IPS-18a (cell line): ENCODE data around the gene CRADD.
"Not testable (repeated sequence)": the region's sequence is repeated elsewhere in the genome, so short reads cannot be mapped to it uniquely, and the experiment has no call there.

Experiments
- H3K27ac ChIP-seq: one replicate; pipeline ENCODE4 v1.5.1; 2013; ENCODE audit warnings: low read length
- H3K27me3 ChIP-seq: one replicate; pipeline ENCODE4 v1.6.1; 2013; ENCODE audit warnings: mild to moderate bottlenecking, low read length; ENCODE audit not compliant: control insufficient read depth, insufficient read depth
- H3K36me3 ChIP-seq: one replicate; pipeline ENCODE4 v1.6.1; 2013; ENCODE audit warnings: low read depth, low read length; ENCODE audit not compliant: control insufficient read depth
- H3K4me1 ChIP-seq: one replicate; pipeline ENCODE4 v1.6.1; 2013; ENCODE audit warnings: low read depth, low read length; ENCODE audit not compliant: control insufficient read depth
- H3K4me3 ChIP-seq: one replicate; pipeline ENCODE4 v1.5.1; 2013; ENCODE audit warnings: low read length
- H3K9ac ChIP-seq: one replicate; pipeline ENCODE4 v1.6.1; 2013; ENCODE audit warnings: mild to moderate bottlenecking, low read length, moderate library complexity
- H3K9me3 ChIP-seq: one replicate; pipeline ENCODE4 v1.6.1; 2013; ENCODE audit warnings: low read depth, low read length; ENCODE audit not compliant: control insufficient read depth

The CRADD gene

DNA sequence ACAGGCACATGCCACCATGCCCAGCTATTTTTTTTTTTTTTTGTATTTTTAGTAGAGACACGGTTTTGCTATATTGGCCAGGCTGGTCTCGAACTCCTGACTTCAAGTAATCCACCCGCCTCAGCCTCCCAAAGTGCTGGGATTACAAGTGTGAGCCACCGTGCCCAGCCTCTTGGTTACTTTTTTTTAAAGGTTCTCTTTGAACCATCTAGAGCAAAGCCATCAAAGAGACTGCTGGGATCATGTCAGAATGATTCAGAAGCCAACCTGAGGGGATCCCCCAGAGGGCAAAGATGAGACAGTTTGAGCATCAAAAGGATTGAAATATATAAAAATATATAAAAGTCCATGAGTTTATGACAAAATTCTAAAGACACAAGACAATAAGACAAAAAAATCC, 103.7 kb downstream of the CRADD start:
- not testable (repeated sequence) for H3K4me3 ChIP-seq, H3K9ac ChIP-seq, H3K9me3 ChIP-seq, H3K27ac ChIP-seq, H3K27me3 ChIP-seq, H3K36me3 ChIP-seq
- peaks cover 19% of the 10 kb centered on the region for H3K4me1 ChIP-seq

DNA sequence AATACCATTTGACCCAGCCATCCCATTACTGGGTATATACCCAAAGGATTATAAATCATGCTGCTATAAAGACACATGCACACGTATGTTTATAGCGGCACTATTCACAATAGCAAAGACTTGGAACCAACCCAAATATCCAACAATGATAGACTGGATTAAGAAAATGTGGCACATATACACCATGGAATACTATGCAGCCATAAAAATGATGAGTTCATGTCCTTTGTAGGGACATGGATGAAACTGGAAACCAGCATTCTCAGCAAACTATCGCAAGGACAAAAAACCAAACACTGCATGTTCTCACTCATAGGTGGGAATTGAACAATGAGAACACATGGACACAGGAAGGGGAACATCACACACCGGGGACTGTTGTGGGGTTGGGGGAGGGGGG, 104.8 kb downstream of the CRADD start:
- not testable (repeated sequence) for H3K27ac ChIP-seq, H3K9me3 ChIP-seq, H3K4me3 ChIP-seq, H3K27me3 ChIP-seq, H3K36me3 ChIP-seq, H3K9ac ChIP-seq
- H3K4me1 ChIP-seq, result peaks cover 20% of the 10 kb centered on the region

DNA sequence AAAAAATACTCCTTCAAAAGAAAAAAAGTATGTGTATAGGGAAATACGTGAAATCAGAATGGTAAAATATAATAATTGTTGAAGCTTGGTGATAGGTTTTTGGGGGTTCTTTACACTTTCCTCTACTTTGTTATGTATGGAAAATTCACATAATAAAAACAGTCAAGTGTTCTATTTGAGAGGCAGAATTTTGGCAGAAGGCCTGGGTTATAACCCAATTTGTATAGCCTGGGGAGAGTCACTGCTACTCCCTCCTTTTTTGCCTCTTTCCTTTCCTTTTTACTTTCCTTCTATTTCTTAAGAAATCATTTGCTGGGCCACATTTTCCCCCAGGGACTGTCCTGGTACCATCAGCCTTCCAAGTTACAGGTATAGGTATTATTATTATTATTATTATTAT, 105.7 kb downstream of the CRADD start:
- Histone ChIP-seq H3K9ac (no peak overlapping the region), H3K27me3 (no peaks in the 10 kb centered on the region), H3K36me3 (no peaks in the 10 kb centered on the region), H3K4me1 (peaks cover 16% of the 10 kb centered on the region), H3K9me3 (no peaks in the 10 kb centered on the region), H3K27ac (no peak overlapping the region), H3K4me3 (no peak overlapping the region)

DNA sequence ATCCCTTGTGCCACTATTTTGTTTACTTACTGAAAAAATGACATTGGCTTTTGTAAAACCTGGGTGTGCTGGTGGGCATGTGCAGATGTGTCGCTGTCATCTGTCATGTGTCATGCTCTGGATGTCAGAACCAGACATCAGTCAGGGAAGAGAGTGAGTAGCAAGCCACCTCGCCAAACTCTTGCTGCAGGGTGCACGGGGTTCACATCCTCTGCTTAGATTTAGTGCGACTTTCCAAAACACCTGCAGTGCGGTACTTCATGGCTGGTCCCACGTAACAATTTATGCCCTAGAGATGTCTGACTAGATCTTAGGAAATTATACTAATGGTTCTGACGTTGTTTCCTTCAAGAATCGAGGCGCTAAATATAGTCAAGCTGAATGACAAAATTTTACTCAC, 106.7 kb downstream of the CRADD start:
- Histone ChIP-seq H3K27ac (no peak overlapping the region), H3K36me3 (no peaks in the 10 kb centered on the region), H3K4me1 (peaks cover 16% of the 10 kb centered on the region), H3K27me3 (no peaks in the 10 kb centered on the region), H3K9ac (no peak overlapping the region), H3K9me3 (no peaks in the 10 kb centered on the region), H3K4me3 (no peak overlapping the region)

DNA sequence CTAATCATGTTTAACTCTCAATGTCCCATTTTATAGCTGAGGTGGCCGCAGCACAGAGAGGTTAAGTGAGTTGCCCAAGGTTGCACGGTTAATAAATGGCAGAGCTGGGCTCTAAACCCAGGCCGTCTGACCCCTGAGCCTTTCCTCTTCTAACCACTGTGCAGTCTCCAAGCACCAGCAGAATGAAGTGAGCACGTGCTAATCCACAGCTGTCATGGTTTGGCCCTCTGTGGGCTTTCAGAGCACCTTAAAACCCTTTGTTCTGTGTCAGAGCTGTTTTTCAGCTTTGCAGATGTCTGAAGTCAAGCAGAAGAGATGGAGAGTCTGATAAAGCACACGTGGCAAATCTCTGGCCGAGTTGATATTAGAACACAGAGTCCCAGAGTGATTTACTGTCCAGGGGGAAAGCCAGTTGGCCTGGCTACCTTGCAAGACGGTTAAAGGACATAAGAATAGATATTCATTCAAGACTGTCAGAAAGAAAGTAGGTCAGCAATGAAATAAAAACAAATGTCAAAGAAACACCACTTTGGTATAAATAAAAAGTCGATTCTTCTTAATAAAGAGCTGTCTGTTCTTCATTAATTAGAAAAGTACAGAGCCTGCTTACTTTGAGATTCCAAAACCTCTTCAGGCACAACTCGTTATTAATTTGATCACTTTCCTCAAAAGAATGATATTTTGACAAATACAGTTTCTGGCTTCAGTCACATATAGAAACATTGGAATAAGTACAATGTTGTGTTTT, 107.3 kb downstream of the CRADD start:
- H3K9ac ChIP-seq, result no peak overlapping the region
- no peak overlapping the region for H3K4me3 ChIP-seq
- H3K4me1 ChIP-seq, result peaks cover 16% of the 10 kb centered on the region
- no peaks in the 10 kb centered on the region for H3K9me3 ChIP-seq
- H3K27me3 ChIP-seq, result no peaks in the 10 kb centered on the region
- H3K36me3 ChIP-seq, result no peaks in the 10 kb centered on the region
- no peak overlapping the region for H3K27ac ChIP-seq

DNA sequence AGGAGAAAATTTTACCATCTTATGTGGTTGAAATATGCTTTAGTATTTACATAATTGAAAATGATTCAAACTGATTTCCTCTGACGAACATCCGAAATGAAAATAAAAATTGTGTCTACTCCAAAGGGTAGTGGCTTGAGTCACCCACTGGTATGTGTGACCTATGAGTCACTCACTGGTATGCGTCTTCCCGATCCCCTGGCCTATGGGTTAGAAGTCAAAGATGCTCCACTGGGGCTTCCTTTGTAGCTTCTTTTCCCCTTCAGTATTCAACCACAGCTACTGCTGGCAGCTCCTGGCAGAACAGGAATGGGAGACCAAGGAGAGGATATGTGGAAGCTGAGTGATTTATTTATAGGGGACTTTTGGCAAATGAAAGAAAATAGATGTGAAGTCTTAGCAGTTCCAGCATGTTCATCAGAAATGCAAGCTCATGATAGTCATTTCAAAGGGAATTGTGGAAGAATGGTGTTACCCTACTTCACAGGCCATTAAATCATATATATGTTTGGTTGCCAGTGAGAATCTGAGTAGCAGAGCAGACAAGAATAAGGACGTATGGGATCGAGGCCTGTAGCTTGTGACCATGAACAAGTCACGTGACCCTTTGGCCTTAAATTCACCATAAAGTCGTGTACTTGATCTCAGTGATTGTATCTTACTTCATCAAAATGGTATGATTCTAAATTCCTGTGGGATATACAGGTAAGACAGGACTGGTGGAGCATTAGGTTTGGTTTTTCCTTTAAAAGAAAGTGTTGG, 108.3 kb downstream of the CRADD start:
- H3K9ac ChIP-seq, result no peak overlapping the region
- H3K4me3 ChIP-seq, result no peak overlapping the region
- H3K27ac ChIP-seq, result no peak overlapping the region
- H3K27me3 ChIP-seq, result no peaks in the 10 kb centered on the region
- H3K36me3 ChIP-seq, result no peaks in the 10 kb centered on the region
- no peaks in the 10 kb centered on the region for H3K9me3 ChIP-seq
- peaks cover 16% of the 10 kb centered on the region for H3K4me1 ChIP-seq

DNA sequence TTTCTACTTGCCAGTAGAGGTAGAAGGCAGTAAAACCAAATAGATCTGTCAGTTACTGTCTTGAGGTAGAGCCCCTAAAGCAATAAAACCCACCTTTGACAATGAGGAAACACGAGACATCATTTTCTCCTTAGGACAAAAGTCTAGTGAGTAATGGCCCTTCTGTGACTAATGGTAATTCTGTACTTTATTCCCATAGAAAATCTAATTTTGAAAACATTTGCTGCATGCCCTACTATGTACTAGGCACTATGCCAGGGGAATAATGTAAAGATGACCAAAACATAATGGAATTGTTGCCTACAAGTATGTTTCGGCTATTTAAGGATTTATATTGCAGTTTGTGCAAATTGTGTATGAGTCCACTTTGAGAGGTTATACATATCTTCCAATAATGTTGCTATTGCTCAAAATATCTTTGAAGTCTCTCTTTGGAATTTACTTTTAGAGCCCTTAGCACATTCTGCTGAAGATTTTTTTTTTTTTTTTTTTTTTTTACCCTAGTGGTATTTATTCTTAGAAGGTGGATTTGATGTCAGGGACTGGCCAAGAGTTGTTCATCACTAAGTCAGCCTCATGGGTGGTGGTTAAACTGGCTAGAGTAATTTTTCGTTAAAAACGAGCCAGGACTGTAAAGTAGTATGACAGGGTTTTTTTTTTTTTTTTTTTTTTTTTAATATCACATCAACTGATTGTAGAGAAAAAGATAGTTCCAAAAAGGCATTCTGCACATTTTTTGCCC, 109.7 kb downstream of the CRADD start:
- H3K9me3 ChIP-seq, result no peaks in the 10 kb centered on the region
- H3K4me1 ChIP-seq, result peaks cover 16% of the 10 kb centered on the region
- no peak overlapping the region for H3K4me3 ChIP-seq
- no peaks in the 10 kb centered on the region for H3K27me3 ChIP-seq
- H3K36me3 ChIP-seq, result no peaks in the 10 kb centered on the region
- H3K27ac ChIP-seq, result no peak overlapping the region
- no peak overlapping the region for H3K9ac ChIP-seq

DNA sequence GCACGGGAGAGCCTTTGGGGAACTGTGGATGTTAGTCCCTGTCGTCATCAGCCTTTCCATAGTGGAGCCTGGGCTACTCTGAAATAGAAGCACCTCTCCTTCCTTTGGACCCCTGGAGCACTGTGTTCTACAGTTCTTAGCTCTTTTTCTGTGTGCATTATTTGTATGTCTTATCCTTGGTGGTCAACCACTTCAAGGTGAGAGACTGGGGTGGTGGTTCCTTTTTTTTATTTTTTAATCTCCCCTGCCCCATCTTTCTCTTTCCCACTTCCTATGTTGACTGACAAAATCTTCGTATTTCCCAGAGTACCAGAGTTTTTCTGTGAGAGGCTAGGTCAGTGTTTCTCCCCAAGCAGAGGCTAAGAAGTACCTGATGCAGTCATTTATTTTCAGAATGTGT, 111.7 kb downstream of the CRADD start:
- Histone ChIP-seq H3K4me3 (no peak overlapping the region), H3K27ac (no peak overlapping the region), H3K9me3 (no peaks in the 10 kb centered on the region), H3K4me1 (peaks cover 16% of the 10 kb centered on the region), H3K9ac (no peak overlapping the region), H3K36me3 (no peaks in the 10 kb centered on the region), H3K27me3 (no peaks in the 10 kb centered on the region)

DNA sequence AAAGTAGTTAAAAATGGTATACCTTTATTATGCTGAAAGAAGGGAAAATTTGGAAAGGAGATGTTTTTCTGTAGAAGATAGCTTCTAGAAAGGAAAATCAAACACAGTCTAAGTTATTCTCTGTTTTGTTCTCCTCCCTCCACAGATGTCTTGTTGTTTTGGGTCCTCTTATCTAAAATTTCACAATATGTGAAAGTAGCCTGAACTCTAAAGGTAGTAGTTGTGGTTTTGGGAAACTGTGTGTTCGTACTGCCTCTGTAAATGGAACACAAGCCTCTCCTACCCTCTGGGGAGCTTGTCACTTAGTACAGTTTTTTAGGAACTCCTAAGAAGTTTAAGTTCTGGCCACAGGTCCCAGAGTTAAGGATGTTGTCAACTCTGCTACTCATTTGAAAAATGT, 112.6 kb downstream of the CRADD start:
- H3K27ac ChIP-seq, result no peak overlapping the region
- H3K27me3 ChIP-seq, result no peaks in the 10 kb centered on the region
- H3K9ac ChIP-seq, result no peak overlapping the region
- no peaks in the 10 kb centered on the region for H3K9me3 ChIP-seq
- H3K36me3 ChIP-seq, result no peaks in the 10 kb centered on the region
- no peak overlapping the region for H3K4me3 ChIP-seq
- peaks cover 9% of the 10 kb centered on the region for H3K4me1 ChIP-seq

DNA sequence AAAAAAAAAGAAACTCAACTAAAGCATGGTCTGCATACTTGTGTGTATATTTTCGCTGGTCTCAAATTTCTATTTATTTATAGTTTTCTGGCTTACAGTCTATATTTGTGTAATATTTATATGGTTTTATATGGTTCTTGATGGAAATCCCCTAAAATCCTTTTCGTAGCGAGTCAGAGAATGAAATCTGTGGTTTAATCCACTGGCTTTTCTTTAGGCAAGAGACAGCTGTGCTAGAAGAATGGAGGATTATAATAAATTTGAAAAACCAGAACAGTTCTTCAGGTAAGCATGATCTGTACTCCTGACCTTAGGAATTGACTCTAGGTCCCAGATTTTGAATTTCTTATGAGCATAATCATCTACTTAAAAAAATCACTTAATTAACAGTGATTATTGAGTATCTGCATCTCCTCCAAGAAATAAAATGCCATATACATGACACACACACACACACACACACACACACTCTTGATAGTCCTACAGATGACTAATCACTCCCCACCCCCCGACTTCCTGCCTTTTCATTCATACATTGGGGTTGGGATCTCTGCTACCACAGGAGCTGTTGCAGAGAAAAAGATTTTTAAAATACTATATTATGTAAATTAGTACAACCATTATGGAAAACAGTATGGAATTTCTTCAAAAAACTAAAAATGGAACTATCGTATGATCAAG, 113.4 kb downstream of the CRADD start:
- H3K9ac ChIP-seq, result no peak overlapping the region
- no peak overlapping the region for H3K27ac ChIP-seq

DNA sequence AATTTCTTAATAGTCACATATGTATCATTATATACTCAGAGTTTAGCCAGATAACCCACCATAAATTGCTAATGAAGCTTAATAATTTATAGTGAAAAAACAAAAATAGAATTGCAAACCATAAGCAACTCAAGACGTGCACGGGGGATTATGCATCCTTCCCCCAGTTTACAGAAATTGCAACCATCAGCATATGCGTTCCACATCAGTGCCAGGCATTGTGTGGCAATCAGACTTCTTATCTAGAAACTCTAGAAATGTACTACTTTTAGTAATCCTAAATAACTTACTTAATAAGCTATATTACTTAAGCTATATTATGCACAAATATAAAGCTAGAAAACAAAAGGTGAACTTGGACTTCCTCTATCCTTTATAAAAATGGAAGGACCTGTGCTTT, 115.8 kb downstream of the CRADD start:
- H3K4me3 ChIP-seq, result no peak overlapping the region
- H3K9ac ChIP-seq, result no peak overlapping the region
- no peak overlapping the region for H3K27ac ChIP-seq
- H3K27me3 ChIP-seq, result no peaks in the 10 kb centered on the region
- no peaks in the 10 kb centered on the region for H3K36me3 ChIP-seq
- H3K9me3 ChIP-seq, result no peaks in the 10 kb centered on the region
- H3K4me1 ChIP-seq, result no peaks in the 10 kb centered on the region

More for the DNA sequence above, 113.4 kb downstream of the CRADD start:
- H3K27me3 ChIP-seq, result no peaks in the 10 kb centered on the region
- H3K4me3 ChIP-seq, result no peak overlapping the region
- H3K9me3 ChIP-seq, result no peaks in the 10 kb centered on the region
- peaks cover 4% of the 10 kb centered on the region for H3K4me1 ChIP-seq
- no peaks in the 10 kb centered on the region for H3K36me3 ChIP-seq
